HEK293 (cell line): ENCODE data around the gene ATP8B1.

Source experiments
- BCL11B ChIP-seq: fragments of 450-650 bp; formaldehyde crosslinking; IDR thresholded peaks from 2 replicates; pipeline ENCODE4 v1.5.1; 2016; ENCODE audit warnings: low read depth, missing biosample characterization, missing genetic modification characterization
- EGR2 ChIP-seq: fragments of 450-650 bp; formaldehyde crosslinking; IDR thresholded peaks from 2 replicates; pipeline ENCODE4 v1.5.1; 2016; ENCODE audit warnings: low read depth, missing biosample characterization, missing genetic modification characterization
- IKZF3 ChIP-seq: fragments of 450-650 bp; IDR thresholded peaks from 2 replicates; pipeline ENCODE4 v1.5.0; 2018; ENCODE audit warnings: missing biosample characterization, mild to moderate bottlenecking, missing genetic modification characterization, moderate library complexity
- TCF7L2 ChIP-seq: IDR thresholded peaks from 2 replicates; pipeline ENCODE4 v1.6.1; 2011; ENCODE audit warnings: low read depth, mild to moderate bottlenecking, inconsistent platforms, low read length, moderate library complexity, borderline replicate concordance
- YY1 ChIP-seq: fragments of 450-650 bp; formaldehyde crosslinking; IDR thresholded peaks from 2 replicates; pipeline ENCODE4 v1.5.1; 2018; ENCODE audit warnings: missing biosample characterization, missing genetic modification characterization
- ZBTB7A ChIP-seq: fragments of 450-650 bp; formaldehyde crosslinking; IDR thresholded peaks from 2 replicates; pipeline ENCODE4 v1.5.1; 2016; ENCODE audit warnings: low read depth, missing biosample characterization, missing genetic modification characterization
- ZNF121 ChIP-seq: fragments of 450-650 bp; formaldehyde crosslinking; IDR thresholded peaks from 2 replicates; pipeline ENCODE4 v1.5.1; 2016; ENCODE audit warnings: missing biosample characterization, missing genetic modification characterization
- ZNF169 ChIP-seq: fragments of 450-650 bp; formaldehyde crosslinking; IDR thresholded peaks from 2 replicates; pipeline ENCODE4 v1.5.1; 2016; ENCODE audit warnings: missing biosample characterization, missing genetic modification characterization
- ZNF585B ChIP-seq: fragments of 450-650 bp; formaldehyde crosslinking; IDR thresholded peaks from 2 replicates; pipeline ENCODE4 v1.5.1; 2016; ENCODE audit warnings: missing biosample characterization, missing genetic modification characterization
- ZNF596 ChIP-seq: fragments of 450-650 bp; IDR thresholded peaks from 2 replicates; pipeline ENCODE4 v1.5.0; 2018; ENCODE audit warnings: missing biosample characterization, mild to moderate bottlenecking, missing genetic modification characterization, moderate library complexity
- ZNF623 ChIP-seq: fragments of 450-650 bp; formaldehyde crosslinking; IDR thresholded peaks from 2 replicates; pipeline ENCODE4 v1.5.1; 2016; ENCODE audit warnings: missing biosample characterization, missing genetic modification characterization
- ZNF664 ChIP-seq: fragments of 450-650 bp; formaldehyde crosslinking; IDR thresholded peaks from 2 replicates; pipeline ENCODE4 v1.5.1; 2016; ENCODE audit warnings: missing biosample characterization, missing genetic modification characterization
- ZNF777 ChIP-seq: fragments of 450-650 bp; formaldehyde crosslinking; IDR thresholded peaks from 2 replicates; pipeline ENCODE4 v1.5.1; 2017; ENCODE audit warnings: missing biosample characterization, missing genetic modification characterization, borderline replicate concordance
- ZNF843 ChIP-seq: fragments of 450-650 bp; formaldehyde crosslinking; IDR thresholded peaks from 2 replicates; pipeline ENCODE4 v1.5.1; 2016; ENCODE audit warnings: missing biosample characterization, missing genetic modification characterization
- TF ChIP-seq, protein P1 (sequence below): fragments of 450-650 bp; formaldehyde crosslinking; IDR thresholded peaks from 2 replicates; pipeline ENCODE4 v1.5.1; 2016; ENCODE audit warnings: missing biosample characterization, missing genetic modification characterization
- TF ChIP-seq, protein P2 (sequence below): fragments of 450-650 bp; formaldehyde crosslinking; IDR thresholded peaks from 2 replicates; pipeline ENCODE4 v1.5.1; 2017; ENCODE audit warnings: missing biosample characterization, mild to moderate bottlenecking, missing genetic modification characterization, moderate library complexity
- TF ChIP-seq, protein P3 (sequence below): fragments of 450-650 bp; formaldehyde crosslinking; IDR thresholded peaks from 2 replicates; pipeline ENCODE4 v1.5.1; 2016; ENCODE audit warnings: missing biosample characterization, missing genetic modification characterization
- TF ChIP-seq, protein P4 (sequence below): fragments of 450-650 bp; formaldehyde crosslinking; IDR thresholded peaks from 2 replicates; pipeline ENCODE4 v1.5.1; 2016; ENCODE audit warnings: missing biosample characterization, missing genetic modification characterization
- TF ChIP-seq, protein P5 (sequence below): fragments of 450-650 bp; formaldehyde crosslinking; IDR thresholded peaks from 2 replicates; pipeline ENCODE4 v1.5.1; 2016; ENCODE audit warnings: missing biosample characterization, missing genetic modification characterization
- TF ChIP-seq, protein P6 (sequence below): fragments of 450-650 bp; formaldehyde crosslinking; IDR thresholded peaks from 2 replicates; pipeline ENCODE4 v1.5.1; 2017; ENCODE audit warnings: missing biosample characterization, missing genetic modification characterization

The ATP8B1 gene

DNA sequence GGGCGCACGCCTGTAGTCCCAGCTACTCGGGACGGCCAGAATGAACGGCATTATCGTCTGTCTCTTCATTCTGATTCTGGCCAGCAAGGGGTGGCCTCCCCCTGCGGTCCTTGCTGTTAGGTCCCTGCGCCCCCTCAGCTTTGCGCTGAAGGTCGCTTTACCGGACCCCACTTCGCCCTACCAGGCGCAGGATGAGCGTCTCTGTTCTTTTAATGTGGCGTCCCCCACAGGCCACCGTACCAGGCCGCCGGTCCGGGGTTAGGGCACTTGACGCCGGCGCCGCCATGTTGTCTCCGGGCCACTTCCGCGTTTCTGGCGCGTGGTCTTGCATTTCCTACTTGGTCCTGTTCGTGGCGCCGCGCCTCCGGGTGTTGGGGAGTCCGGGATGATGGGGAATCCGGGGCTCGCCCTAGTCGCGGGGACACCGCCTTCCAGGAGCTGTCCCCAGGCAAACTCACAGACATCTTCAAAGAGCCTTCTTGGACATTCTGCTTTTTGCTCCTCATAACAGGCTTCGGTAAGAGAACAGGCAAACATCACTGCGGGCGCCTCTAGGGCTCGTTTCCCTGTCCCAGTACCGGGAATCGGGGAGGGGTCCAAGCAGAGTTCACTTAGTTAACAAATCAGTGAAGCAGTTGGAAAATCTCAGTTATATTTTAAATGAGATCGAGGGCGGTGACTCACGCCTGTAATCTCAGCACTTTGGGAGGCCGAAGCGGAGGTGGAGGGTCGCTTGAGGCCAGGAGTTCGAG lies 172.9 kb downstream of the ATP8B1 start (continued):
- TF ChIP-seq, protein P1, sequence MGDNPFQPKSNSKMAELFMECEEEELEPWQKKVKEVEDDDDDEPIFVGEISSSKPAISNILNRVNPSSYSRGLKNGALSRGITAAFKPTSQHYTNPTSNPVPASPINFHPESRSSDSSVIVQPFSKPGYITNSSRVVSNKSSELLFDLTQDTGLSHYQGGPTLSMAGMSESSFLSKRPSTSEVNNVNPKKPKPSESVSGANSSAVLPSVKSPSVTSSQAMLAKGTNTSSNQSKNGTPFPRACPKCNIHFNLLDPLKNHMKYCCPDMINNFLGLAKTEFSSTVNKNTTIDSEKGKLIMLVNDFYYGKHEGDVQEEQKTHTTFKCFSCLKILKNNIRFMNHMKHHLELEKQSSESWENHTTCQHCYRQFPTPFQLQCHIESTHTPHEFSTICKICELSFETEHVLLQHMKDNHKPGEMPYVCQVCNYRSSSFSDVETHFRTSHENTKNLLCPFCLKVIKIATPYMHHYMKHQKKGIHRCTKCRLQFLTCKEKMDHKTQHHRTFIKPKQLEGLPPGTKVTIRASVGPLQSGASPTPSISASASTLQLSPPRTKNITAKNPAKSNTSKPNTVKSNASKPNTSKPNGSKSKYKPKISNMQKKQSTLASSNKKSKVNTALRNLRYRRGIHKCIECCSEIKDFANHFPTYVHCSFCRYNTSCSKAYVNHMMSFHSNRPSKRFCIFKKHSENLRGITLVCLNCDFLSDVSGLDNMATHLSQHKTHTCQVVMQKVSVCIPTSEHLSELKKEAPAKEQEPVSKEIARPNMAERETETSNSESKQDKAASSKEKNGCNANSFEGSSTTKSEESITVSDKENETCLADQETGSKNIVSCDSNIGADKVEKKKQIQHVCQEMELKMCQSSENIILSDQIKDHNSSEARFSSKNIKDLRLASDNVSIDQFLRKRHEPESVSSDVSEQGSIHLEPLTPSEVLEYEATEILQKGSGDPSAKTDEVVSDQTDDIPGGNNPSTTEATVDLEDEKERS (tag by site-specific recombination) = no peak
- TF ChIP-seq ZNF843 (tag by site-specific recombination) (peak; percentile 48), YY1 (tag by site-specific recombination) (peak; percentile 97), ZNF623 (tag by site-specific recombination) (no peak), ZNF169 (tag by site-specific recombination) (no peak), ZNF121 (0 out of 2 replicates have a peak, but pooled peaks have one; percentile 36), EGR2 (tag by site-specific recombination) (no peak), ZNF596 (no peak), ZNF585B (tag by site-specific recombination) (no peak), IKZF3 (peak; percentile 83), ZNF664 (tag by site-specific recombination) (peak; percentile 97), ZNF777 (tag by site-specific recombination) (no peak), TCF7L2 (no peak), BCL11B (tag by site-specific recombination) (peak; percentile 76; the same call in 1 of the 2 replicates), ZBTB7A (tag by site-specific recombination) (0 out of 2 replicates have a peak, but pooled peaks have one; percentile 24)
- TF ChIP-seq, protein P2, sequence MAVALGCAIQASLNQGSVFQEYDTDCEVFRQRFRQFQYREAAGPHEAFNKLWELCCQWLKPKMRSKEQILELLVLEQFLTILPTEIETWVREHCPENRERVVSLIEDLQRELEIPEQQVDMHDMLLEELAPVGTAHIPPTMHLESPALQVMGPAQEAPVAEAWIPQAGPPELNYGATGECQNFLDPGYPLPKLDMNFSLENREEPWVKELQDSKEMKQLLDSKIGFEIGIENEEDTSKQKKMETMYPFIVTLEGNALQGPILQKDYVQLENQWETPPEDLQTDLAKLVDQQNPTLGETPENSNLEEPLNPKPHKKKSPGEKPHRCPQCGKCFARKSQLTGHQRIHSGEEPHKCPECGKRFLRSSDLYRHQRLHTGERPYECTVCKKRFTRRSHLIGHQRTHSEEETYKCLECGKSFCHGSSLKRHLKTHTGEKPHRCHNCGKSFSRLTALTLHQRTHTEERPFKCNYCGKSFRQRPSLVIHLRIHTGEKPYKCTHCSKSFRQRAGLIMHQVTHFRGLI (tag by site-specific recombination) = no peak
- TF ChIP-seq, protein P3, sequence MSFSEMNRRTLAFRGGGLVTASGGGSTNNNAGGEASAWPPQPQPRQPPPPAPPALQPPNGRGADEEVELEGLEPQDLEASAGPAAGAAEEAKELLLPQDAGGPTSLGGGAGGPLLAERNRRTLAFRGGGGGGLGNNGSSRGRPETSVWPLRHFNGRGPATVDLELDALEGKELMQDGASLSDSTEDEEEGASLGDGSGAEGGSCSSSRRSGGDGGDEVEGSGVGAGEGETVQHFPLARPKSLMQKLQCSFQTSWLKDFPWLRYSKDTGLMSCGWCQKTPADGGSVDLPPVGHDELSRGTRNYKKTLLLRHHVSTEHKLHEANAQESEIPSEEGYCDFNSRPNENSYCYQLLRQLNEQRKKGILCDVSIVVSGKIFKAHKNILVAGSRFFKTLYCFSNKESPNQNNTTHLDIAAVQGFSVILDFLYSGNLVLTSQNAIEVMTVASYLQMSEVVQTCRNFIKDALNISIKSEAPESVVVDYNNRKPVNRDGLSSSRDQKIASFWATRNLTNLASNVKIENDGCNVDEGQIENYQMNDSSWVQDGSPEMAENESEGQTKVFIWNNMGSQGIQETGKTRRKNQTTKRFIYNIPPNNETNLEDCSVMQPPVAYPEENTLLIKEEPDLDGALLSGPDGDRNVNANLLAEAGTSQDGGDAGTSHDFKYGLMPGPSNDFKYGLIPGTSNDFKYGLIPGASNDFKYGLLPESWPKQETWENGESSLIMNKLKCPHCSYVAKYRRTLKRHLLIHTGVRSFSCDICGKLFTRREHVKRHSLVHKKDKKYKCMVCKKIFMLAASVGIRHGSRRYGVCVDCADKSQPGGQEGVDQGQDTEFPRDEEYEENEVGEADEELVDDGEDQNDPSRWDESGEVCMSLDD (tag by site-specific recombination) = peak; percentile 95
- TF ChIP-seq, protein P4, sequence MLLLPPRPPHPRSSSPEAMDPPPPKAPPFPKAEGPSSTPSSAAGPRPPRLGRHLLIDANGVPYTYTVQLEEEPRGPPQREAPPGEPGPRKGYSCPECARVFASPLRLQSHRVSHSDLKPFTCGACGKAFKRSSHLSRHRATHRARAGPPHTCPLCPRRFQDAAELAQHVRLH (tag by site-specific recombination) = 0 out of 2 replicates have a peak, but pooled peaks have one; percentile 41
- TF ChIP-seq, protein P5, sequence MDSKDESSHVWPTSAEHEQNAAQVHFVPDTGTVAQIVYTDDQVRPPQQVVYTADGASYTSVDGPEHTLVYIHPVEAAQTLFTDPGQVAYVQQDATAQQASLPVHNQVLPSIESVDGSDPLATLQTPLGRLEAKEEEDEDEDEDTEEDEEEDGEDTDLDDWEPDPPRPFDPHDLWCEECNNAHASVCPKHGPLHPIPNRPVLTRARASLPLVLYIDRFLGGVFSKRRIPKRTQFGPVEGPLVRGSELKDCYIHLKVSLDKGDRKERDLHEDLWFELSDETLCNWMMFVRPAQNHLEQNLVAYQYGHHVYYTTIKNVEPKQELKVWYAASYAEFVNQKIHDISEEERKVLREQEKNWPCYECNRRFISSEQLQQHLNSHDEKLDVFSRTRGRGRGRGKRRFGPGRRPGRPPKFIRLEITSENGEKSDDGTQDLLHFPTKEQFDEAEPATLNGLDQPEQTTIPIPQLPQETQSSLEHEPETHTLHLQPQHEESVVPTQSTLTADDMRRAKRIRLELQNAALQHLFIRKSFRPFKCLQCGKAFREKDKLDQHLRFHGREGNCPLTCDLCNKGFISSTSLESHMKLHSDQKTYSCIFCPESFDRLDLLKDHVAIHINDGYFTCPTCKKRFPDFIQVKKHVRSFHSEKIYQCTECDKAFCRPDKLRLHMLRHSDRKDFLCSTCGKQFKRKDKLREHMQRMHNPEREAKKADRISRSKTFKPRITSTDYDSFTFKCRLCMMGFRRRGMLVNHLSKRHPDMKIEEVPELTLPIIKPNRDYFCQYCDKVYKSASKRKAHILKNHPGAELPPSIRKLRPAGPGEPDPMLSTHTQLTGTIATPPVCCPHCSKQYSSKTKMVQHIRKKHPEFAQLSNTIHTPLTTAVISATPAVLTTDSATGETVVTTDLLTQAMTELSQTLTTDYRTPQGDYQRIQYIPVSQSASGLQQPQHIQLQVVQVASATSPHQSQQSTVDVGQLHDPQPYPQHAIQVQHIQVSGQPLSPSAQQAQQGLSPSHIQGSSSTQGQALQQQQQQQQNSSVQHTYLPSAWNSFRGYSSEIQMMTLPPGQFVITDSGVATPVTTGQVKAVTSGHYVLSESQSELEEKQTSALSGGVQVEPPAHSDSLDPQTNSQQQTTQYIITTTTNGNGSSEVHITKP (tag by site-specific recombination) = peak; percentile 27; the same call in 1 of the 2 replicates
- TF ChIP-seq, protein P6, sequence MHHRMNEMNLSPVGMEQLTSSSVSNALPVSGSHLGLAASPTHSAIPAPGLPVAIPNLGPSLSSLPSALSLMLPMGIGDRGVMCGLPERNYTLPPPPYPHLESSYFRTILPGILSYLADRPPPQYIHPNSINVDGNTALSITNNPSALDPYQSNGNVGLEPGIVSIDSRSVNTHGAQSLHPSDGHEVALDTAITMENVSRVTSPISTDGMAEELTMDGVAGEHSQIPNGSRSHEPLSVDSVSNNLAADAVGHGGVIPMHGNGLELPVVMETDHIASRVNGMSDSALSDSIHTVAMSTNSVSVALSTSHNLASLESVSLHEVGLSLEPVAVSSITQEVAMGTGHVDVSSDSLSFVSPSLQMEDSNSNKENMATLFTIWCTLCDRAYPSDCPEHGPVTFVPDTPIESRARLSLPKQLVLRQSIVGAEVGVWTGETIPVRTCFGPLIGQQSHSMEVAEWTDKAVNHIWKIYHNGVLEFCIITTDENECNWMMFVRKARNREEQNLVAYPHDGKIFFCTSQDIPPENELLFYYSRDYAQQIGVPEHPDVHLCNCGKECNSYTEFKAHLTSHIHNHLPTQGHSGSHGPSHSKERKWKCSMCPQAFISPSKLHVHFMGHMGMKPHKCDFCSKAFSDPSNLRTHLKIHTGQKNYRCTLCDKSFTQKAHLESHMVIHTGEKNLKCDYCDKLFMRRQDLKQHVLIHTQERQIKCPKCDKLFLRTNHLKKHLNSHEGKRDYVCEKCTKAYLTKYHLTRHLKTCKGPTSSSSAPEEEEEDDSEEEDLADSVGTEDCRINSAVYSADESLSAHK (tag by site-specific recombination) = 0 out of 2 replicates have a peak, but pooled peaks have one; percentile 6
